Ovary (tissue), 9 donors: ENCODE data around the gene HIPK2. TPM values are rescaled to one million over a fixed set of nuclear protein-coding genes. Genes with fewer than 3 reads are reported as not detected.

Source experiments
- DNase-seq, 5 donors: peaks; one replicate each; pipeline ENCODE4 v3.0.0-alpha.2; 2019 to 2020
- H3K27ac ChIP-seq, 2 donors: fragments of 200-600 bp; one replicate each; pipeline versions ENCODE4 v1.5.1 to v1.8.0; 2019 to 2022
- H3K27me3 ChIP-seq: fragments of 200-600 bp; one replicate; pipeline ENCODE4 v1.8.0; 2022
- H3K36me3 ChIP-seq: fragments of 200-600 bp; sonication (generic); one replicate; pipeline ENCODE4 v1.5.1; 2019
- H3K4me1 ChIP-seq: one replicate; pipeline ENCODE4 v1.8.1; 2013; ENCODE audit warnings: mild to moderate bottlenecking, moderate library complexity; ENCODE audit not compliant: insufficient read depth
- H3K4me3 ChIP-seq: fragments of 200-600 bp; sonication (generic); one replicate; pipeline ENCODE4 v1.5.1; 2017
- H3K9me3 ChIP-seq, 2 donors: fragments of 200-600 bp in 1 of 2; sonication (generic) in 1 of 2; one replicate each; pipeline versions ENCODE4 v1.5.1 to v1.8.1; 2013 to 2019; ENCODE audit warnings: mild to moderate bottlenecking in 1 of 2, moderate library complexity in 1 of 2
- CTCF ChIP-seq, 3 donors: fragments of 450-650 bp in 2 of 3; fragments of 200-600 bp in 1 of 3; IDR thresholded peaks; one replicate each; pipeline versions ENCODE4 v1.5.1 to v1.8.0; 2016 to 2022; ENCODE audit warnings: antibody characterized with exemption in 3 of 3, mild to moderate bottlenecking in 1 of 3
- EP300 ChIP-seq: sonication (generic); formaldehyde crosslinking; IDR thresholded peaks from one replicate; pipeline ENCODE4 v1.6.1; 2017; ENCODE audit warnings: antibody characterized with exemption
- POLR2A ChIP-seq: fragments of 450-650 bp; IDR thresholded peaks from one replicate; pipeline ENCODE4 v1.6.1; 2017; ENCODE audit warnings: antibody characterized with exemption, mild to moderate bottlenecking, moderate library complexity
- WGBS, 3 donors: extraction: QIAGEN DNeasy Blood & Tissue Kit in 1 of 3; methylation state at CpG; one replicate each; pipeline versions ENCODE4 v1.1.5 to v1.1.7; 2013 to 2017; 5-methylcytosine and 5-hydroxymethylcytosine counted together
- intact Hi-C, 4 donors: fragments of 100-400 bp; cut with DNase I; formaldehyde crosslinking; loops; one replicate each; pipeline versions ENCODE4 v1.11.0 to v1.15.1; 2022 to 2023
- polyA plus RNA-seq, 2 donors: library from polyadenylated mRNA; stranded (reverse); fragments of 200-250 nt in 1 of 2; fragments of 350-450 nt in 1 of 2; fragmentation: Illumina TruSeq in 1 of 2; extraction: RNeasy Lipid Tissue Mini Kit (QIAGEN cat#74804) in 1 of 2; gene quantifications; one replicate each; pipeline ENCODE4 v1.2.3, GENCODE V29; 2013 to 2014
- total RNA-seq, 7 donors: library from RNA; depleted of rRNA in 2 of 7; stranded (reverse); fragments of >200 nt in 2 of 7; fragmentation: NEBNext Ultra II Directional in 3 of 7; extraction: Animal tissue kit (Norgen Biotek cat#: 25700) in 3 of 7; gene quantifications; one replicate each; pipeline versions ENCODE4 v1.1.0 to v1.2.4, GENCODE V29; 2016 to 2023
- donor health status: DM: no; HTN: no; CAD: no; lungs with moderate emphysema.
- donor health status: DM: no; HTN: no; CAD: no.
- donor health status: Bipolar disorder and iron deficiency.
- donor health status: DM: yes; HTN: yes; CAD: no.
- donor health status: DM: no; HTN: no; CAD: no.
- donor health status: DM: yes; HTN: yes; CAD: no.

HIPK2 gene
- total and polyA plus RNA-seq, 9 donors: 7.3 to 38.4 (median 28.1) TPM

GRCh38 chr7:139725858-139726484 lies 51.8 kb downstream of the HIPK2 start:
- TF ChIP-seq POLR2A (no peak), CTCF (IDR thresholded peaks at IDR 0.05) (no peak), EP300 (no peak)
- no peaks in the 10 kb centered on the region for H3K9me3 ChIP-seq
- H3K27ac ChIP-seq: no peak overlapping the region
- no peak overlapping the region for H3K4me3 ChIP-seq
- H3K27me3 ChIP-seq: no peaks in the 10 kb centered on the region
- H3K36me3 ChIP-seq: no peaks in the 10 kb centered on the region
- intact Hi-C loops: no loop called here
- WGBS, 3 donors: 83 to 86% (median 84%) methylated on average over 6 of the region's 6 CpGs
- peaks cover 5% of the 10 kb centered on the region for H3K4me1 ChIP-seq
- DNase-seq: no peak

GRCh38 chr7:139725077-139725476 lies 52.7 kb downstream of the HIPK2 start:
- H3K27ac ChIP-seq: no peak overlapping the region
- no peaks in the 10 kb centered on the region for H3K36me3 ChIP-seq
- H3K9me3 ChIP-seq: no peaks in the 10 kb centered on the region
- peaks cover 2% of the 10 kb centered on the region for H3K4me1 ChIP-seq
- intact Hi-C loops: no loop called here
- 77 to 88% (median 84%) methylated on average over 6 of the region's 6 CpGs for WGBS, 3 donors
- H3K4me3 ChIP-seq: no peak overlapping the region
- no peak for DNase-seq
- no peak for TF ChIP-seq EP300
- no peak for TF ChIP-seq POLR2A
- TF ChIP-seq CTCF (IDR thresholded peaks at IDR 0.05): no peak
- no peaks in the 10 kb centered on the region for H3K27me3 ChIP-seq

- no peak overlapping the region for H3K4me3 ChIP-seq
- H3K4me1 ChIP-seq: peaks cover 2% of the 10 kb centered on the region
- WGBS, 3 donors: 90 to 92% (median 91%) methylated on average over 4 of the region's 4 CpGs
- intact Hi-C loops: no loop called here
- H3K27me3 ChIP-seq: no peaks in the 10 kb centered on the region
- H3K27ac ChIP-seq: no peak overlapping the region
- DNase-seq: no peak
- H3K9me3 ChIP-seq: no peaks in the 10 kb centered on the region
- TF ChIP-seq CTCF (IDR thresholded peaks at IDR 0.05) (no peak), EP300 (no peak), POLR2A (no peak)
- no peaks in the 10 kb centered on the region for H3K36me3 ChIP-seq
These were observed 55.2 kb downstream of the HIPK2 start for GRCh38 chr7:139722604-139723003.

GRCh38 chr7:139721821-139722220 lies 56.0 kb downstream of the HIPK2 start:
- no peaks in the 10 kb centered on the region for H3K36me3 ChIP-seq
- no peaks in the 10 kb centered on the region for H3K9me3 ChIP-seq
- H3K4me1 ChIP-seq: peaks cover 2% of the 10 kb centered on the region
- H3K27me3 ChIP-seq: no peaks in the 10 kb centered on the region
- H3K27ac ChIP-seq: no peak overlapping the region
- 81 to 91% (median 81%) methylated on average over 2 of the region's 2 CpGs for WGBS, 3 donors
- intact Hi-C loops: no loop called here
- no peak for DNase-seq
- TF ChIP-seq EP300 (no peak), POLR2A (no peak), CTCF (IDR thresholded peaks at IDR 0.05) (no peak)
- H3K4me3 ChIP-seq: no peak overlapping the region
